GM19328 (cell line): Measurements from ENCODE around the gene DAB2IP.
"Not testable (repeated sequence)": the region's sequence is repeated elsewhere in the genome, so short reads cannot be mapped to it uniquely, and the experiment has no call there.

ENCODE experiments used
- ATAC-seq: cut with Tn5 transposase; IDR thresholded peaks from one replicate; pipeline ENCODE4 v1.9.1; 2021; ENCODE audit warnings: mild to moderate bottlenecking, moderate library complexity; ENCODE audit not compliant: unreplicated experiment

DAB2IP gene

GRCh38 chr9:121643473-121643872 lies 8.0 kb upstream of the DAB2IP start:
- ATAC-seq = no peak

DNA sequence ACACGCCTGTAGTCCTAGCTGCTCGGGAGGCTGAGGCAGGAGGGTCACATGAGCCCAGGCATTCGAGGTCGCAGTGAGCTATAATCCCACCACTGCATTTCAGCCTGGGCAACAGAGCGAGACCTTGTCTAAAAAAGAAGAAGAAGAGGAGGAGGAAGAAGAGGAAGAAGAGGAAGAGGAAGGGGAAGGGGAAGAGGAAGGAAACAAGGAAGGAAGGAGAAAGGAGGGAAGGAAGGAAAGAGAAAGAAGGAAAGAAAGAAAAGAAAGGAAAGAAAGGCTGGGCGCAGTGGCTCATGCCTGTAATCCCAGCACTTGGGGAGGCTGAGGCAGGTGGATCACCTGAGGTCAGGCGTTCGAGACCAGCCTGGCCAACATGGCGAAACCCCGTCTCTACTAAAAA lies 7.4 kb upstream of the DAB2IP start:
- ATAC-seq = not testable (repeated sequence)

DNA sequence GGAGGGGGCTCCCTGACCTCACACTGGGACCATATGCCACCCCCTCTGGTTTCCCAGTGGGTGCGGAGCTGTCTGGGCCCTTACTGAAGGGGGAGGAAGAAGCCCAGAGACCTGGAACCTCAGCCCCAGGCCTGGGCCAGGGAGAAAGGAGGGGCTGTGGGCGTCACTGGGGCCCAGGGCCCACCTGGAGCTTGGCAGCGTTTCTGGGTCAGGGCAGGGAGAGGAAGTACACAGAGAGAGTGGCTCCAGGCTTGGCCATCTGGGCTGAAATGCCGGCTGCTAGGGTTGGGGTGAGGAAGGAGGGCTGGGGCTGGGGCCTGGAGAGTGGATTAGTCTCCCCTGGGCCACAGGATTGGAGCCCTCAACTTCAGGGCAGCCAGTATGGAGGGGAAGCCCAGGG lies 6.4 kb upstream of the DAB2IP start:
- no peak for ATAC-seq

DNA sequence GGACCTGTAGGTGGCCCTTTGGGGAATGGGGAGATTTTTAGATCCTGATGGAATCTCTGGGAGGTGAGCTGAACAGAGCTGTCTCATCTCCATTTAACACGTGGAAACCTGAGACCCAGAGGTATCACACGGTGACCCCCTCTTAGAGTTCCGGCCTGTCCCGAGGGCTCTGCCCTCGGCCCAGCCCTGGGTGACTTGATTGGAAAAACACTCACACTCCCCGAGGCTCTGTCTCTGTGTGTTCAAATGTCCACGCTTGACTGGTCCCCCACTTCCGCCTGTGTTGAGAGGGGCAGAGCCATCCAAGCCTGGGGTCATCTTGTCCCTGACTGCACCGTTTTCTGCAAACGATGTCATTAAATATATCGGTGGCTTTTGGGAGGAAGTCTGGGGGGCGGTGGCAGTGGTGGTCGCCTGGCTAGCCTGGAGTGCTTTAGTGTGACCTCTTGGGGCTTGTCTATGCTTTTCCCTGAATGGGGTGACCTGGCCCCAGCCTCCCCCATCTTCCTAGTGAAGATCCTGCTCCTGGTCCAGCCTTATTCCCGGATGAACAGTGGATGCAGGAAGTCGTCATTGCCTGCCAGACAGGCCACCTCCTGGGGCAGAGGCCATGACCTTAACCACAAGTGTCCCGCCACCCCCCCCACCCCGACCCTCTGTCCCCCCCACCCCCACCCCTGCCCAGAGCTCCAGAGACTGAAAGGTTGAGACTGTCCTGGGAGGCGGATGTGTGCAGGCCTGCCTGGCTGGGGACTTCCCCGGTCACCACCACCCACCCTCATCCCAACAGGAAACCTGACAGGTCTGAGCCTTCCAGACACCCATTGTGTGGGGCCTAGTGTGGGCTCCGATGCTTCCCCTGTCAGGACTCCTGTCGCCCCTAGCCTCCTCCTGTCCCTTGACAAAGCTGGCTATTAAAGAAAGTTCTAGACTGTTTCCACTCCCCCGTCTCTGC lies 5.3 kb upstream of the DAB2IP start:
- ATAC-seq = no peak

DNA sequence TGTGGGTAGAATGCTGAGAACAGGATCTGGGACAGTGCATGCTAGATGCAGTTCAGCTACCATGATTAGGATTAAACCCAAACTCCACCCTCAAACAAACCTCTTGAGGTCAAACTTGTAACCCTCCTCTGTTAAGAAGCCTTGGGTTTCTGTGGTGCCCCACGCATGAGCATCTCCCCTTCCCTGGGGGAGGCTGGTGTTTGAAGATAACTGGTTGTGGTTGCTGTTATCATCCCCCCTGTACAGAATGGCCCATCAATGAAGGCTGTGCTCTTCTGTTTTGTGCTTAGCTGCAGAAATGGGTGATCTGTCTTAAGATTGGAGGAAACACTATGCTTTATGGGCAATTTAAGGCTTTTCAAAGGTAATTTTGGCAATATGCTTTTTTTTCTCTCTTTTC lies 4.4 kb upstream of the DAB2IP start:
- ATAC-seq = no peak

- no peak for ATAC-seq
Measured at GRCh38 chr9:121648172-121648571, 3.3 kb upstream of the DAB2IP start.

DNA sequence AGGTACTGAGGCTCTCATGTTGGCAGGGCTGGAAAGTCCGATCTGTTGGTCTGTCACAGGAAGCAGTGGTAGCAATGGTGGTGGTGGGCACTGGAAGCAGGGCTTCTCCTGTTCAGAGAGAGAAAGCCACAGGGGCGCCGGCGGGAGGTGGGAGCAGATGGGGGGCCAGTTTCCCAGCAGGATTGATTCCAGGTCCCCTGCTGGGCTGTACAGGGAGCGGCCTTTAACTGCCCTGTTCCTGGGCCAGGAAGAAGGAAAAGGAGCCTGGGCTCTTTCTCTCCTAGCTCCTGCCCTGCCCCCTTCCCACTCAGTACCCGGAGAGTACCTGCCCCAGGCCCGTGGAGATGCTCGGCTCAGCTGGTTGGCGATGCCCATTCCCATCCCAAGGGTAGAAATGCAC lies 2.6 kb upstream of the DAB2IP start:
- no peak for ATAC-seq

GRCh38 chr9:121649476-121650216 lies 1.8 kb upstream of the DAB2IP start:
- ATAC-seq = no peak

GRCh38 chr9:121650217-121651007 lies 1.0 kb upstream of the DAB2IP start:
- ATAC-seq = no peak

DNA sequence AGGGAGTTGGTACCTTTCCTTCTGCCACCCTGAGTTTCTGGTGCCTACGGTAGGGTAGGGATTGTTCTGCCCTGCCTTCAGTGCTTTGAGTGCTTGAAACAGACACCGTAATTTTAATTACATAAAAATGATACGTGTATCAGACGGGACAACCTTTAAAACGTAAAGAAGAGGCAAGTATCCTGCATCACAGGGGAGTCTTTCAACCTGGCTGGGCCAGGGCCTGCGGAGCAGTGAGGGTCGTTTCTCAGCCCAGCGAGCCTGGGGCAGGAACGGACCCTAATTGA lies 483 bp upstream of the DAB2IP start:
- no peak for ATAC-seq

DNA sequence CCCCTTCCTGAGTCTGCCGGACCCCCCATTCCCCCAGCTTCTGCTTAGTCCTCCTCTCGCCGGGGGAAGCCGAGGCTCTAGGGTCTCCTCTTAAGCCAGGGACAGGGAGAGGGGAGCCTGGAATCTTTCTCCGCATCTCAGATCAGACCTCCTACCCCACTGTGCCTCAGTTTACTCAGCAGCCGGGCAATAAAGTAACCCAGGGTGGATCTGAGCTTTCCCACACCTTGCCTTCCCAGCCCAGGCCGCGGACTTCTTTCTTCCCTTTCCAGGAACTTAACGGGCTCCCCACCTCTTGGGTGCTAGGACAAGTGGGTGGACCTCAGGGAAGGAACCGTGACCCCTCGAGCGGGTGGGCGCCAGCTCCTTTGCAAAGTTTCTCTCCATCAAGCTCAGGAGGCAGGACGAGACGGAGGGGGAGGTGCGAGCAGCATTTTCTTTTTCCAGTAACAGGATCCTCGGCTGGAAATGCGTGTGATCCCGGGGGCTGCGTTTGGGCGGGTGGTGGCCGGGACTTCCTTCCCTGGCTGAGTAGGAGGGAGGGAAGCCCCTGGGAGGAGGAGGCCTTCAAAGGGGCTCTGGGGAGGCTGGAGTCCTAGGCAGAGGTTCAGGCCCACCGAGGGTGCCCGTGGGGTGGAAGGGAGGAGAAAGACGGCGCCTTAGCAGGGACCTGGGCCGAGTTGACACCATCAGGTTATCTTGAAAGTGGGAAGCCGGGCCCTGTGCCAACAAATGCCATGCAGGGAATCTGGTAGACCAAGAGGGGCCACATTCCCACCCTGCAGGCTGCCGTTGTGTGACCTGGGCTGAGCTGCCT lies 795 bp downstream of the DAB2IP start:
- no peak for ATAC-seq

DNA sequence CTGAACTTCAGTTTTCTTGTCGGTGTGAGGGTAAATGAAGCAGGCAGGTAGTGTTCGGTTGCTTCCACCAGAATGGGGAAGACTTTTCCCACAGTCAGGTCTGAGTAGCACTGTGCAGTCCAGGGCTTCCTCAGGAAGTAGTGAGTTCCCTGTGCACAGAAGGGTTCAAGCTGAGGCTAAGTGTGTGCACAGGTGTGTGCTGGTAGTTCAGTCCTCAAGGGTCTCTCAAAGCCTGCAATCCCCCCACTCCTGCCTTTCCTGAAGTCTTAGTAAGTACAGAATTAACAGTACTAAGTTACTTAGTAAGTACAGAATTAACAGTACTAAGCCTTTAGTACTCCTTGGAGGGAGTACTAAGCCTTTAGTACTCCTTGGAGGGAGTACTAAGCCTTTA lies 1.4 kb downstream of the DAB2IP start:
- ATAC-seq = no peak

- ATAC-seq = no peak
Measured at GRCh38 chr9:121654499-121655140, 3.2 kb downstream of the DAB2IP start.

- ATAC-seq = no peak
Measured at GRCh38 chr9:121655231-121655755, 3.9 kb downstream of the DAB2IP start.

- ATAC-seq = no peak
Measured at GRCh38 chr9:121656941-121657470, 5.6 kb downstream of the DAB2IP start.

GRCh38 chr9:121658166-121658565 lies 6.7 kb downstream of the DAB2IP start:
- no peak for ATAC-seq

- ATAC-seq = no peak
Measured at GRCh38 chr9:121658591-121658990, 7.2 kb downstream of the DAB2IP start.

GRCh38 chr9:121660367-121660766 lies 8.9 kb downstream of the DAB2IP start:
- no peak for ATAC-seq

GRCh38 chr9:121660876-121661275 lies 9.4 kb downstream of the DAB2IP start:
- no peak for ATAC-seq

- ATAC-seq = no peak
Measured at GRCh38 chr9:121661328-121661727, 9.9 kb downstream of the DAB2IP start.
